CD4-positive, alpha-beta memory T cell (primary cell): ENCODE data around the gene ARMC2. TPM values are rescaled to one million over a fixed set of nuclear protein-coding genes. Genes with fewer than 3 reads are reported as not detected.

Experiments
- CTCF ChIA-PET: fragments of 350-600 bp; sonication (Branson Sonifier 250); formaldehyde crosslinking; loops from one replicate; lab custom pipeline; 2021; ENCODE audit warnings: inconsistent platforms; ENCODE audit not compliant: partially characterized antibody; lab: Charles Lee
- POLR2A ChIA-PET: fragments of 350-600 bp; sonication (Branson Sonifier 250); formaldehyde crosslinking; loops from one replicate; lab custom pipeline; 2021; ENCODE audit not compliant: partially characterized antibody; lab: Charles Lee
- DNase-seq, 5 donors: peaks; one replicate each; pipeline versions ENCODE4 v3.0.0 to v3.0.0-alpha.2; 2020 to 2022; ENCODE audit warnings: mixed read lengths in 1 of 5
- H3K27ac ChIP-seq: one replicate; pipeline ENCODE4 v1.7.0; 2013; ENCODE audit warnings: low read depth, low read length
- H3K27me3 ChIP-seq: 2 replicates; pipeline ENCODE4 v1.7.0; 2013; ENCODE audit warnings: mild to moderate bottlenecking, low read length, moderate library complexity; ENCODE audit not compliant: insufficient read depth
- H3K36me3 ChIP-seq: 2 replicates; pipeline ENCODE4 v1.7.0; 2013; ENCODE audit warnings: mild to moderate bottlenecking, low read length, moderate library complexity; ENCODE audit not compliant: insufficient read depth
- H3K4me1 ChIP-seq: 2 replicates; pipeline ENCODE4 v1.7.0; 2013; ENCODE audit warnings: mild to moderate bottlenecking, low read length, moderate library complexity; ENCODE audit not compliant: insufficient read depth
- H3K4me3 ChIP-seq, 2 donors: one replicate each; pipeline ENCODE4 v1.7.0; 2013; ENCODE audit warnings: low read length in 2 of 2, mild to moderate bottlenecking in 1 of 2
- H3K9me3 ChIP-seq, 2 donors: one replicate each; pipeline ENCODE4 v1.7.0; 2013; ENCODE audit warnings: low read length in 2 of 2, control low read depth in 1 of 2; ENCODE audit not compliant: control insufficient read depth in 1 of 2
- H3K27ac Mint-ChIP-seq, 7 donors: one replicate each; pipeline ENCODE4 v1.8.0; 2020 to 2021; ENCODE audit warnings: mixed read lengths in 7 of 7, mild to moderate bottlenecking in 6 of 7, inconsistent platforms in 3 of 7, moderate library complexity in 3 of 7
- H3K27me3 Mint-ChIP-seq, 2 donors: one replicate each; pipeline ENCODE4 v1.8.0; 2020 to 2021; ENCODE audit warnings: mixed read lengths in 2 of 2
- H3K36me3 Mint-ChIP-seq, 2 donors: one replicate each; pipeline ENCODE4 v1.8.0; 2020 to 2021; ENCODE audit warnings: mixed read lengths in 2 of 2, inconsistent platforms in 1 of 2, mild to moderate bottlenecking in 1 of 2
- H3K4me1 Mint-ChIP-seq, 4 donors: one replicate each; pipeline ENCODE4 v1.8.0; 2020 to 2021; ENCODE audit warnings: mixed read lengths in 4 of 4, mild to moderate bottlenecking in 1 of 4
- H3K4me3 Mint-ChIP-seq, 8 donors: one replicate each; pipeline ENCODE4 v1.8.0; 2020 to 2021; ENCODE audit warnings: mixed read lengths in 8 of 8, mild to moderate bottlenecking in 7 of 8, moderate library complexity in 6 of 8, inconsistent platforms in 3 of 8
- H3K9me3 Mint-ChIP-seq, 8 donors: one replicate each; pipeline ENCODE4 v1.8.0; 2020 to 2021; ENCODE audit warnings: mixed read lengths in 8 of 8, mild to moderate bottlenecking in 5 of 8, inconsistent platforms in 3 of 8, moderate library complexity in 1 of 8
- intact Hi-C: fragments of 100-400 bp; cut with micrococcal nuclease; formaldehyde crosslinking; loops from one replicate; pipeline ENCODE4 v1.15.1; 2023
- polyA plus RNA-seq, 2 donors: library from polyadenylated mRNA; unstranded; fragments of 300-500 nt; fragmentation: Illumina TruSeq; gene quantifications; one replicate each; pipeline ENCODE4 v1.2.3, GENCODE V29; 2021
- total RNA-seq, 2 experiments: library from RNA; stranded (reverse); gene quantifications; one replicate each; pipeline ENCODE4 v1.2.3, GENCODE V29; 2021

The ARMC2 gene
- total and polyA plus RNA-seq, 4 experiments from 2014 or later, result 3.2 to 11.2 (median 7.0) TPM

DNA sequence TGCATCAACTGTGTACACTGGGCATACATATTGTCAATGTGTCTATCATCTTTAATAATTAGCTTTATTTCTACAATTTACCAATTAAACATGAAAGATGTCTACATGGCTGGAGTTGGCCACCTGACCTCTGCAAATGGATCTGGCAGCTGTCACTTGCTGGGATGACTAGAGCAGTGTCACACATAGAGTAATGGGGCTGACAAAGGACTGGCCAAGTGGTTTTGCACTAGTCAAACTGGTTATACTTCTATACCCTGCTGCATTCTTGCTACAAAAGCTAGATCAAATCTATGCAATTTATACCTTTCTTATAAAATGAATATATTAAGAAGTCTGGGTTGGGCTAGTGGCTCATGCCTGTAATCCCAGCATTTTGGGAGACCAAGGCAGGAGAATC is 147.1 kb downstream of the ARMC2 start:
- H3K9me3 ChIP-seq, result no peaks in the 10 kb centered on the region
- Mint-ChIP-seq H3K27me3 (no peaks in the 10 kb centered on the region), H3K9me3 (no peaks in the 10 kb centered on the region), H3K36me3 (peaks cover 58 to 70% of the 10 kb centered on the region in 2 donors), H3K4me3 (no peak overlapping the region), H3K4me1 (peaks cover 0 to 9% (median 3%) of the 10 kb centered on the region in 4 donors), H3K27ac (no peak overlapping the region)
- no peak for DNase-seq
- H3K36me3 ChIP-seq, result peaks cover 45% of the 10 kb centered on the region
- H3K27ac ChIP-seq, result no peak overlapping the region
- intact Hi-C loops, result no loop called here
- POLR2A ChIA-PET, result interaction anchor here (0.9 to 2.5 kb wide), 3 partner anchors 14 to 436 kb away, joined by 3 to 12 read pairs (median 3); no protein-coding TSS in a partner anchor
- CTCF ChIA-PET, result interaction anchor here (0.8 to 1.2 kb wide), 2 partner anchors 90 to 113 kb away, joined by 3 read pairs; no protein-coding TSS in a partner anchor
- H3K4me1 ChIP-seq, result no peaks in the 10 kb centered on the region
- H3K4me3 ChIP-seq, result no peak overlapping the region
- no peaks in the 10 kb centered on the region for H3K27me3 ChIP-seq

DNA sequence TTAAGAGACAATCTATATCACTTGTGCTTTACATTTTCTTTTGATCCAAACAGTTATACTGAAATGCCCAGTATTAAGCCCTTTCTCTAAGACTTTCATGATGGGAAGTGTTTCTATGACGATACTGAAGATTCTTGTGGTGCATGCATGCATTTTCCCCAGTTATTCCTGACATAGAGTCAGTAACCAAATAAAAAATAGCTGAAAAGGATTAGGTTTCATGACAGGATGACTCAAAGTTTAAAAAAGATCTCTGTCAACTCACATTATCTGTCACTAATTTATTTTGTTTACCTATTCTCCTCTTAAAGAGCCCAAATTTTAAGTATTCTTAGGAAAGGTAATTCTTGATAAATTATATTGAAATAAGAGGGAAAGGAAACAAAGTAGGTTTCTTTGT is 148.0 kb downstream of the ARMC2 start:
- intact Hi-C loops, result no loop called here
- Mint-ChIP-seq H3K27me3 (no peaks in the 10 kb centered on the region), H3K27ac (no peak overlapping the region), H3K36me3 (peaks cover 51 to 65% of the 10 kb centered on the region in 2 donors), H3K4me1 (peaks cover 2 to 9% (median 3%) of the 10 kb centered on the region in 4 donors), H3K4me3 (no peak overlapping the region), H3K9me3 (no peaks in the 10 kb centered on the region)
- Histone ChIP-seq H3K27me3 (no peaks in the 10 kb centered on the region), H3K27ac (no peak overlapping the region), H3K36me3 (peaks cover 38% of the 10 kb centered on the region), H3K4me3 (no peak overlapping the region), H3K9me3 (no peaks in the 10 kb centered on the region), H3K4me1 (no peaks in the 10 kb centered on the region)
- no peak for DNase-seq
- ChIA-PET POLR2A (interaction anchor here (2.5 kb wide), 1 partner anchor 13 kb away, joined by 12 read pairs; no protein-coding TSS in a partner anchor), CTCF (interaction anchor here (1.7 kb wide), 1 partner anchor 18 kb away, joined by 4 read pairs; no protein-coding TSS in a partner anchor)

DNA sequence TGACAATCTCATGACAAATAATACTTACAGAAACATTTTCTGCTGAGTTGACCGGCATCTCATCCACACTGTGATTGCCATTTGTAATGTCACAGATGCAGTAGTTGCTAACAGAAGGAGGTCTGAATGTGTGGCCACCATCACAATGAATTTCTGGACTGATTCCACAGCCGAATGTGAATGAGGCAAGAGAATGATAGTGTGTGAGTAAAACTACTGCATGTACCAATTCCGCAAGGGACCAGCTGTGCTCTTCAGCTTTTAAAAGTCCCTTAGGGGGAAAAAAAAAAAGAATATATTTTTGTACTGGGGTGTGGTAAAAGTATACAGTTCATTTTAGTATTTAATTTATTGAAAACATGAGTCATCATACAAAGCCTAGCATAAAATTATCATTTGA is 150.3 kb downstream of the ARMC2 start:
- POLR2A ChIA-PET, result no interaction called here
- Histone ChIP-seq H3K4me3 (no peak overlapping the region), H3K27me3 (no peaks in the 10 kb centered on the region), H3K4me1 (peaks cover 13% of the 10 kb centered on the region), H3K9me3 (no peaks in the 10 kb centered on the region), H3K36me3 (peaks cover 30% of the 10 kb centered on the region), H3K27ac (no peak overlapping the region)
- Mint-ChIP-seq H3K27me3 (no peaks in the 10 kb centered on the region), H3K4me1 (peaks cover 13 to 23% (median 18%) of the 10 kb centered on the region in 4 donors), H3K9me3 (no peaks in the 10 kb centered on the region), H3K36me3 (peaks cover 45 to 58% of the 10 kb centered on the region in 2 donors), H3K27ac (peak overlapping the region in 1 of 7 donors; percentile 3), H3K4me3 (no peak overlapping the region)
- intact Hi-C loops, result no loop called here
- CTCF ChIA-PET, result no interaction called here
- DNase-seq, result no peak

DNA sequence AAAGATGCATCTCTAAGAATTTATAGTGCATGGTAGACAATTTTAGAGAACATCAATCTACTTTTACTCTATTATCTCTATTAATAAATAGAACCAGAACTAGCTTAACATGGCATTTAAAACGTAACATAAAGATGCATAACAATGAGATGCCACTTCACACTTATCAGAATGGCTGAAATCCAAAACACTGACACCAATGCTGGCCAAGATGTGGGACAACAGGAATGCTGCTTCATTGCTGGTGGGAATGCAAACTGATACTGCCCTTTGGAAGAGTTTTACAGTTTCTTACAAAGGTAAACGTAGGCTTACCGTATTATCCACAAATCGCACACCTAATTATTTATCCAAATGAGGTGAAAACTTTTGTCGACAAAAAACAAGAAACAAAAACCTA is 151.2 kb downstream of the ARMC2 start:
- peaks cover 45 to 54% of the 10 kb centered on the region in 2 donors for H3K36me3 Mint-ChIP-seq
- no peak overlapping the region for H3K27ac ChIP-seq
- CTCF ChIA-PET, result no interaction called here
- no peak for DNase-seq
- peaks cover 19% of the 10 kb centered on the region for H3K4me1 ChIP-seq
- peaks cover 18 to 32% (median 24%) of the 10 kb centered on the region in 4 donors for H3K4me1 Mint-ChIP-seq
- no peak overlapping the region for H3K4me3 ChIP-seq
- peak overlapping the region in 1 of 7 donors; percentile 22 for H3K27ac Mint-ChIP-seq
- no peaks in the 10 kb centered on the region for H3K9me3 ChIP-seq
- H3K27me3 ChIP-seq, result no peaks in the 10 kb centered on the region
- POLR2A ChIA-PET, result interaction anchor here (0.8 kb wide), 1 partner anchor 11 kb away, joined by 3 read pairs; no protein-coding TSS in a partner anchor
- no peaks in the 10 kb centered on the region for H3K27me3 Mint-ChIP-seq
- H3K4me3 Mint-ChIP-seq, result no peak overlapping the region
- intact Hi-C loops, result no loop called here
- no peaks in the 10 kb centered on the region for H3K9me3 Mint-ChIP-seq
- H3K36me3 ChIP-seq, result peaks cover 21% of the 10 kb centered on the region

DNA sequence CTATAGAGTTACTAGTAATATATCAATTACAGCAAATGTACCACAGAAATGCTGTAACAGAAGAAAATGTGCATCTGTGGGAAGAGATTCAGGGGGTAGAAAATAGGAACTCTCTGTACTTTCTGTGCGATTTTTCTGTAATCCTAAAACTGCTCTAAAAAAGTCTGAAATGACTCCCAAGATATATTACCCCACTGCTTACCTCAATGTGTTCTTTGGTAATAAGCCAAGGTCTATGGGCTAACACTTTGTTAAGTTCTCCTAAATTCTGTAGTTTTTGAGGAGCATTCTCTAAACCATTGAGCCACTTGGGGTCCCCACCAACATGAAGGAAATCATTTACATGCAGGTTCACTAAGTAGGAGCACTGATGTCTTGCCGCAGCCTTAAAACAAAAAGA is 152.1 kb downstream of the ARMC2 start:
- peaks cover 45 to 52% of the 10 kb centered on the region in 2 donors for H3K36me3 Mint-ChIP-seq

DNA sequence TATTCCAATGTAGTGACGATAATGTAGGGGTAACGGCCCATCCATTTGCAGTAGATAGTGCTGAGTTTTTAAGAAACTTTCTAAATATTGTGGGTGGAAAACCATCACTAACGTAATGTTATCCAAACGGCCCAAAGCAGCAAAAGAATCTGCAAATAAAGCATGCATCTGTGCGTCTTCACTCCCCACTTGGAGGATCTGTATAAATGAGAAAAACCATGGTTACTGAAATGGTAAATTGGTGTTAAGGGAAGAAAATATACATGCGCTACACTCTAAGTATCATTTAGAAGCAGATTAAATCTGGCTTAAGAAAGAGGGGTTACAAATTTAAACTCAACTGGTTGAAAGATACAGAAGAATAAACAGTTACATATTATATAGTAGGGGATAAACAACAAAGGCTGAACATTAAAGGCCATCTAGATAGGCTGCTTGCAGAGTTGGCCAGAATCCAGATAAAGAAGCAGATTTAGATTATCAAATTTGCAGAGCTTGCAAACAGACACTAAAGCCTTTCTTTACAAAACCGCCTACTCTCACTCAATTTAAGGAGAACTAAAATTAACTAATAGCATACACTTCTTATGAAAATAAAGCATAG is 153.2 kb downstream of the ARMC2 start:
- Histone ChIP-seq H3K36me3 (peaks cover 21% of the 10 kb centered on the region), H3K27ac (no peak overlapping the region), H3K27me3 (no peaks in the 10 kb centered on the region), H3K4me1 (peaks cover 29% of the 10 kb centered on the region), H3K4me3 (no peak overlapping the region), H3K9me3 (no peaks in the 10 kb centered on the region)
- no peak overlapping the region for H3K4me3 Mint-ChIP-seq
- ChIA-PET CTCF (interaction anchor here (1.4 kb wide), 1 partner anchor 71 kb away, joined by 7 read pairs; no protein-coding TSS in a partner anchor), POLR2A (no interaction called here)
- no peaks in the 10 kb centered on the region for H3K27me3 Mint-ChIP-seq
- H3K4me1 Mint-ChIP-seq, result peaks cover 28 to 49% (median 38%) of the 10 kb centered on the region in 4 donors
- DNase-seq, result no peak
- intact Hi-C loops, result loop anchor here (10.0 kb wide), 2 partner anchors 483 to 1047 kb away; partner anchors contain the start of genes SEC63 and ZBTB24
- no peaks in the 10 kb centered on the region for H3K9me3 Mint-ChIP-seq
- peaks cover 40 to 44% of the 10 kb centered on the region in 2 donors for H3K36me3 Mint-ChIP-seq
- peak overlapping the region in 2 of 7 donors; percentile 1 to 58 for H3K27ac Mint-ChIP-seq

More for the DNA sequence above, 152.1 kb downstream of the ARMC2 start:
- Mint-ChIP-seq H3K4me3 (no peak overlapping the region), H3K27ac (peak overlapping the region in 1 of 7 donors; percentile 14), H3K27me3 (no peaks in the 10 kb centered on the region), H3K9me3 (no peaks in the 10 kb centered on the region), H3K4me1 (peaks cover 26 to 41% (median 31%) of the 10 kb centered on the region in 4 donors)
- H3K4me1 ChIP-seq, result peaks cover 28% of the 10 kb centered on the region
- intact Hi-C loops, result loop anchor here (10.0 kb wide), 2 partner anchors 485 to 1045 kb away; partner anchors contain the start of genes SEC63 and ZBTB24
- peaks cover 21% of the 10 kb centered on the region for H3K36me3 ChIP-seq
- no peak overlapping the region for H3K27ac ChIP-seq
- no peak for DNase-seq
- H3K4me3 ChIP-seq, result no peak overlapping the region
- H3K9me3 ChIP-seq, result no peaks in the 10 kb centered on the region
- CTCF ChIA-PET, result no interaction called here
- POLR2A ChIA-PET, result no interaction called here
- H3K27me3 ChIP-seq, result no peaks in the 10 kb centered on the region

DNA sequence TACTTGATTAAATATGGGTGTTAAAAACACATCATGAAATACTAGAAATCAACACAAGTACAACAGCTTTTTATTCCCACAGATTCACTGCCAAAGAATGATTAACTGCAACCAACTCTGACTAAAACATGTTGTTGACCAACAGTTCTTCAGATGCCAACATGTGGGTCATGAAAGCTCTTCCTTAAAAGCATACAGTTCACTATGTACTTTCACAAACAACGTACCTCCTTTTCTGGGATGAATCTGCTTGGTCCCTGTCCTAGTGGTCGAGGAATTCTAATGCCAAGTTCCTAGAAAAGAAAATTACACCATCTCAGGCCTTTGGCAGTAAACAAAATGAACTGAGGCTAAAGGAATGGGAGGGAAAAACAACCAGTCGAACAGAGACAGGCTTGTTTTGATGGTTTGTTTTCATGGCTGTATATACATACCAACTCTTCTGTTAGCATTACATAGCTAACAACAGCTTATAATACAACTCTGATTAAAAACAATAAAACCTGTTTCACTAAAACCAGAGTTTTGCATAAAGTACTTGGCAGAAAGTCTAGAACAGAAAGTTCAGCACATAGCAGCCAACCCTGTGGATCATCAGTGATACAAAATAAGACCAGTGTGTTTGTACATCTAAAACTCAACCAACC is 154.0 kb downstream of the ARMC2 start:
- Mint-ChIP-seq H3K27me3 (no peaks in the 10 kb centered on the region), H3K4me1 (peaks cover 35 to 57% (median 46%) of the 10 kb centered on the region in 4 donors), H3K36me3 (peaks cover 35 to 40% of the 10 kb centered on the region in 2 donors), H3K4me3 (peak overlapping the region in 2 of 8 donors; percentile 26 to 36), H3K9me3 (no peaks in the 10 kb centered on the region), H3K27ac (peak overlapping the region in 3 of 7 donors; percentile 19 to 58 (median 41))
- no peaks in the 10 kb centered on the region for H3K9me3 ChIP-seq
- intact Hi-C loops, result loop anchor here (10.0 kb wide), 2 partner anchors 483 to 1047 kb away; partner anchors contain the start of genes SEC63 and ZBTB24
- peaks cover 37% of the 10 kb centered on the region for H3K4me1 ChIP-seq
- POLR2A ChIA-PET, result no interaction called here
- no peak overlapping the region for H3K27ac ChIP-seq
- CTCF ChIA-PET, result interaction anchor here (0.9 to 1.4 kb wide), 3 partner anchors 17 to 92 kb away, joined by 3 to 7 read pairs (median 4); no protein-coding TSS in a partner anchor
- peaks cover 21% of the 10 kb centered on the region for H3K36me3 ChIP-seq
- no peak overlapping the region for H3K4me3 ChIP-seq
- H3K27me3 ChIP-seq, result no peaks in the 10 kb centered on the region
- DNase-seq, result no peak
